HK-2 (cell line): Measurements from ENCODE around the gene VEGFA.

ENCODE experiments used
- DNase-seq: peaks from one replicate; pipeline ENCODE4 v3.0.0-alpha.2; 2018; ENCODE audit not compliant: unreplicated experiment

Gene VEGFA

DNA sequence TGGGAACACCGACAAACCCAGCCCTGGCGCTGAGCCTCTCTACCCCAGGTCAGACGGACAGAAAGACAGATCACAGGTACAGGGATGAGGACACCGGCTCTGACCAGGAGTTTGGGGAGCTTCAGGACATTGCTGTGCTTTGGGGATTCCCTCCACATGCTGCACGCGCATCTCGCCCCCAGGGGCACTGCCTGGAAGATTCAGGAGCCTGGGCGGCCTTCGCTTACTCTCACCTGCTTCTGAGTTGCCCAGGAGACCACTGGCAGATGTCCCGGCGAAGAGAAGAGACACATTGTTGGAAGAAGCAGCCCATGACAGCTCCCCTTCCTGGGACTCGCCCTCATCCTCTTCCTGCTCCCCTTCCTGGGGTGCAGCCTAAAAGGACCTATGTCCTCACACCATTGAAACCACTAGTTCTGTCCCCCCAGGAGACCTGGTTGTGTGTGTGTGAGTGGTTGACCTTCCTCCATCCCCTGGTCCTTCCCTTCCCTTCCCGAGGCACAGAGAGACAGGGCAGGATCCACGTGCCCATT, 15.3 kb downstream of the VEGFA start:
- no peak for DNase-seq

DNA sequence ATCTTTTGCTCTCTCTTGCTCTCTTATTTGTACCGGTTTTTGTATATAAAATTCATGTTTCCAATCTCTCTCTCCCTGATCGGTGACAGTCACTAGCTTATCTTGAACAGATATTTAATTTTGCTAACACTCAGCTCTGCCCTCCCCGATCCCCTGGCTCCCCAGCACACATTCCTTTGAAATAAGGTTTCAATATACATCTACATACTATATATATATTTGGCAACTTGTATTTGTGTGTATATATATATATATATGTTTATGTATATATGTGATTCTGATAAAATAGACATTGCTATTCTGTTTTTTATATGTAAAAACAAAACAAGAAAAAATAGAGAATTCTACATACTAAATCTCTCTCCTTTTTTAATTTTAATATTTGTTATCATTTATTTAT, 15.9 kb downstream of the VEGFA start:
- no peak for DNase-seq

DNA sequence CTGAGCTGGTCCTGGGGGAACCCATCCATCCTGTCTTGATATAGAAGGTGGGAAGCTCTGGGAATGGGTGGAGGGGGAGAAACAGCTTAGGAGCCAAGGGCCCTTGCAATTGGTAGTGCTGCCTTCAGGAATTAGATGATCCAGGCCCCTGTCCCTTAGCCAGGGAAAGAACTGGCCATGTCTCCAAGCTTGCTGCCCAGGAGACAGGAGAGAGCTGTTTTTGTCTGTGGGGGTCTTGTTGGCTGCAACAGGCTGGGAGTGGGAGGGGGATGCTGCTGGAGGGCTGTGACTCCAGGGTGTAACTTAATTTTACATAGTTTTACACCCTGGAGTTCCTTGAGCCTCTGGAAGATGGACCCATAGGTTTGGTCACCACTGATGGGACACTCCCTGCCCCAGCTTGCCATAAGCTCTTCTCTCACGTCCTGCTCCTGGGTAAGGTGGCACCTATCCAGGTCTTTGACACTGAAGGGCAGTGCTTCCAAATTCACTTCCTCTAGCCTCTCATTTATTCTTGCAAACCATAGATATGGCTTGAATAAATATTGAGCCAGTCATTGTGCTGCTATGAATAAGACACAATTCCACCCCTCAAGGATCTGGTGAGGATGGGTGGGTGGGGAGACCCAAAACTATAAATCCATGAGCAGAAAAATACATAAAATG, 16.8 kb downstream of the VEGFA start:
- DNase-seq: no peak

DNA sequence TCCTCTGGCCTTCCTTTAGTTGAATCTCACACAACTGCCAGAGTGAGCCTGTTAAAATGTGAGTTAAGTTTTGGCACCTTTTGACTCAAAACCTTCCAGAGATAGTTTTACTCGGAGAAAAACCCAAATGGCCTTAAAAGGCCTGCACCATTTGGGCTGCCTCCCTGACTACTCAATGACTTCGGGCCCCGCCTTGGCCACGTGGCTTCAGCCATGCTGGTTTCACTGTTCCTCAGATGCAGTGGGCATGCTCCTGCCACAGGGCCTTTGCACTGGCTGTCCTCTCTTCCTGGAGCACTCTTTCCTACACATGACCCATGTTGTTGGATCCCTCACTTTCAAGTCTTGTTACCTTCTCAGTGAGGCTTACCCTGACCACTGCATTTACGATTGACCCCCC, 18.3 kb downstream of the VEGFA start:
- no peak for DNase-seq

DNA sequence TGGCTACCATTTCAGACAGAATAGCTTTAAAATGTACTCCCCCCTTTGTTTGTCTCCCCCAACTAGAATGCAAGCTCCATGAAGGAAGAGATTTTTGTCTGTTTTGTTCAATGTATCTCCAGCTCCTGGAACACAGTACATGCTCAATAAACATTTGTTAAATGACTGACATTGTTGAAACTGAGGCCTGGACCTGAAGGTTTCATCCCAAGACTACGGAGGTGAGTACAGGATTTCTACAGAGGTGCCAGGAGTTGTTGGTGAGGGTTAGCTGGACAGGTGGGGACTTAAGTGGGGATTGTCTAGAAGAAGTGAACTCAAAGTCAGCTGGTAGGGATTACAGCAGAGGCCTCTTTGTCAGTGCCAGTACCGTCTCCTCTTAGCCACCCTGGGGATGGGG, 19.4 kb downstream of the VEGFA start:
- DNase-seq: no peak

DNA sequence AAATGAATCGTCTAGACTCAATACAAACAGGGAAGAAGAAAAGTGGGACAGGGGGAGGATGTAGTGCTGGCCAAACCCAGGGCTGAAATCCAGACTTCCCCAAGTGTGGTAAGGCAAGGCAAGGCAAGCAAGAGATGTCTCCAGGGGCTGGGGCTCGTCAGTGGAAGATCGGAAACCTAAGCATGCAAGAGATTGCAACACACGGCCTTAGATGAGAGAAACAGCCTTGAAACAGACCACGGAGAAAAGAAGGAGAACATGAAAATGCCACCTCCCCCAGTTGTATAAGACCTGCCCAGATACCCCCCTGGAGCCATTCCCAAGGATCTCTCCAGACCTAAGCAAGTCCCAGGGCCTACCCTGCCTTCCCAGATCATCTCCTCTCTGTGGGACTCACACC, 20.0 kb downstream of the VEGFA start:
- DNase-seq: no peak

DNA sequence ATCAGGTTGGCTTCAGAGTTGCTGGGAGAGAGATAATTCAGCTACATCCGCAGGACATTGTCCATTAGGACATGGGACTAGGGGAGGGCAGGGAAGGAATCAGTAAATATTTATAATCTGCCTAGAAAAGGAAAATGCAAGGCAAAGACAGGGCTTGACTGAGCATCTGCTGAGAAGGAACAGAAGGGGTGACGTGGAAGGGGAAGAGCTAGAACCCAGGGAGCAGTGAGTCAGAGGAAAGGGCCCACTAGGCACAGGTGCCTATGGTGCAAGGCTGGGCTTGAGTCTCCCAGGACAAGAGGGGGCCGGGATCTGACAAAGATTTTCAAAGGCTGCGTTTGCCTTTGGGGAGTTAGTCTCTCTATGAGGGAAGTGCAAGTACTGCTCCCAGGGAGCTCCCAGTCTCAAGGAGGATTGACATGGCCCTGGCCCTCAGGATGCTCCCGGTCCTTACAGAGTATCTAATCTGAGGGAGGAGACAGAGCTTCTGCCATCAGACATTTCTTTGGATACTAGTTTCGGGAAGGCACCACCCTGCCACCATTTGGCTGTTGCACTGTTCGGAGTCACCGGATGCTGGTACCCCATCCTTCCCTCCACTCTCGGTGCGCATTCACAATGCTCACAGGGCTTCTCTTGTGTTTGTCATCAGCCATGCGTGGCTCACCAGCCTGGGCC, 21.9 kb downstream of the VEGFA start:
- DNase-seq: no peak

DNA sequence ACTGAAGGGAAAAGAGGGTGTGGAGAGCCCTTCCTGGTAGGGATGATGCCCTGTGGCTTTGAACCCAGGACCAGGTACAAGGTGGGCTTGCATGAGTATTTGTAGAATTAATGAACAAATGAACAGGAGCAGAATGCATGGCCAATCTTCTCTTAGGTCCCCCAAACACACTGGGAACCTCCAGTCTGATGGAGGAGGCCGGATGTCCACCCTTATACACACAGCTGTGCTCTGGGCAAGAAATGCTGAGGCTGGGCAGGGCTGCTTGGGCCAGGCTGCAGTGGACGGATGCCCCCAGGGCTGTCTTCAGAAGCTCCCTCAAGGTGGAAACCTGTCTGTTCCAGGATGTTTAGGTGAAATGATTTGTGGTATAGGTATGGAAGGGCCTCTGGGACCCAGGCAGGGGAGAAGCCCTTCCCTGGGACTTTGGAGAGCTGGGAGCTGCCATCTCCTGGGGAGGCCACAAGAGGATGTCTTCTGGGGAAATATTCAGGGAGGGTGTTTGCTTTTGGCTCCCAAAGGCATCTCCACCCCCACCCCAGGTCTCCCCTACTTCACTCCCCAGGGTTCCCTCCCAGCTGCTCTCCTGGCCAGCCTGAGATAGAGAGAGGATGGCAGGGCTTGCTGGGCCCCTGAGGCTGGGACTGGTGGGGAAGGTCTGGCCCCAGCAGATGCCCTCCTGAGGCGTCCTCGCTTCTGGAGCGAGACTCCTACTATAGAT, 23.3 kb downstream of the VEGFA start:
- DNase-seq: no peak

DNA sequence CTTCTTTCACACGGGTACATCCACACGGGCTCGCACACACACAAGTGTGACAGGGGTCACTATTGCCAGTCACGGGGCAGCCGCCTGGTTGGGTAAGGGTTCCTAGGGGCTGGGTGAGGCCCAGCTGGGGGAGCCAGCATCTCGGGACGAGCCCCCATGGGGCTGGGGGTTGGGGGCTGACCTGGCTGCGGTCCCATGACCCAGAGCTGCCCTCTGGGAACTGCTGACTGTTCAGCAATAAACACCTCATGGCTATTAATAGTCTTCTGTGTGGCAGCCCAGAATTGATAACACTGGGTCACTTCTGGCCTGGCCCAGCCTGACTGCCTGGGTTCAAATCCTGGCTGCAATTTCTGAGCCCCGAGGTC, 23.8 kb downstream of the VEGFA start:
- DNase-seq: no peak

DNA sequence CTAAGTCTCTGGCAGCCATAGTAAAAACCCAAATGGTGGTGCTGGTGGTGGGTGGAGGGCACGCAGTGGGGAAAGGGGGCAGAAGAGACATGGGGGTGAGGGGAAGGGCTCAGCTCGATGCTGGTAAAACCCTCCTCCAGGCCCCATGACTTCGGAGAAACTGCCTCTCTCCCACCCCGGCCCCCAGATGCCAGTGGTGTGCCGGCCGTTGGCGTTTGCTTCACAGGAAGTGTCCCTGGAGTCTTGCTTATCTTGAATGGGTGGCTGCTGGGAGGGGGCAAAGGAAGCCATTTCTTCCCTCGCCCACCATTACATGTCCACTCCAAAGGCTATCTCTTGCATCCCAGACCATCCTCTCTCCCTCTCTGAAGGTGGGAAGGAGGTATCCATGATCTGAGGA, 25.4 kb downstream of the VEGFA start:
- DNase-seq: no peak

DNA sequence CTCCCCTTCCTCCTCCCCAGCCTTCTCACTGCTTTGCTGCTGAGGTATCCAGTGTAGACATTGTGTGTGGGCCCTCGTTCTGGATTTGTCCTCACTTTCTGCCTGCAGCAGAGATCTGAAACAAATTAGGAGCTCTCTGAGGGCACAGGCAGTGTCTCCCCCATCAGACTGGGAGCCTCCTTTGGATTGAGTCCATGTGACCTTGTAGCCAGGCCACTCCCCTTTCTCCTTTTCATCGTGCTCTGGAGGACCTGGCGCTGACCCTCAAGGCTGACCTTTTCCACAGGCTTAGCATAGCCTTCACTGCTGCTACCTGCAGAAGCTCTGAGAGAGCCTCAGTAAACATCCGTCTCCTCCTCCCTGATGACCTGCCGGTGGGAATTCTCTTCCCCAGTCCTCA, 26.2 kb downstream of the VEGFA start:
- no peak for DNase-seq

DNA sequence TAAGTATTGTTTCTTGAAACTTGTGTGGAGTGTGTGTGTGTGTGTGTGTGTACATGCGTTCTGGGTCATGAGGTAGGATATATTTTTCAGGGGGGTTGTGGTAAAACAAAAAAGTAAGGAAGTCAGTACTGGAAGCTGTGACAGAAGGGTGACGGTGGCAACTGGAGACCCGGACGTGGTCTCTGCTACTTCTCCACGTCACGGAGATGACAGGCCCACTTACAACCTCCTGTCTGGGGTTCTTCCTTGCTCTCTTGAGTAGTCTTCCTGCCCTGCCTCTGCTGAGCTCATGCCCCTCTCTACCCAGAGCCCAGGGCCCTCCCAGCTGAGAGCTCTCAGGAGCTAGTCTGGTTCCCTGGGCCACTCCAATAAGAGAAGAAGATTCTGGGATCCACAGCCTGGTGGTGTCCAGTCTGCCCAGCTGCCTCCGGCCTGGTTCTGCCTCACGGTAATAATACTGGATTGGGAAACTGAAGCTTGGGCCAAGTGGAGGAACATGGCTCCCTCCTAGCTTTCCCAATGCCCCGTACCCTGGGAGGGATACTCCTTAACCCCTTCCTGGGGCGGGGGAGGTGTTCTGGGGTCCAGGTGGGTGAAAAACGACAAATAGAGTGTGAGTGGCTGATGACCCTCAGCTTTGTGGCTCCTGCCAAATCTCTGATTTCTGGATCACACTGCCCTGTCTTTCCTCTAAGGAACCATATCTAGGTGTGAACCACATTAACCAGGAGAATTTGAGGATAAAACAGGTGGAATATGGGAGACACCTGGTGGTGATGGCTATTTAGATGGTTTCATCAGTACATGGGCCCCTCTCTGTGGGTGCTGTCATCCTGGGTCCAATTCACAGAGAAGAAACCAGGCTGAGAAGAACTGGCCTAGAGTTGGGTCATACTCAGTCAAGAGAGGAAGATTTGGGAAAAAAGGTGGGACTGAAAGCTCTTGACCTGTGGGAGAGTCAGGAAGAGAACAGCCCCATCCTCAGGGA, 27.2 kb downstream of the VEGFA start:
- DNase-seq: no peak

DNA sequence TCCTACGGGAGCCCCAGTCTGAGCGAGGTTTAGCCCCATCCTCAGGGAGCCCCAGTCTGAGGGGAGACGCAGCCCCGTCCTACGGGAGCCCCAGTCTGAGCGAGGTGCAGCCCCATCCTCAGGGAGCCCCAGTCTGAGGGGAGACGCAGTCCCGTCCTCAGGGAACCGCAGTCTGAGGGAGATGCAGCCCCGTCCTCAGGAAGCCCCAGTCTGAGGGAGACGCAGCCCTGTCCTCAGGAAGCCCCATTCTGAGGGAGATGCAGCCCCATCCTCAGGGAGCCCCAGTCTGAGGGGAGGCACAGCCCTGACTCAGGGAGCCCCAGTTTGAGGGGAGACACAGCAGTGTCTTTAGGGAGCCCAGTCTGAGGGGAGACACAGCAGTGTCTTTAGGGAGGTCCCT, 27.9 kb downstream of the VEGFA start:
- no peak for DNase-seq

DNA sequence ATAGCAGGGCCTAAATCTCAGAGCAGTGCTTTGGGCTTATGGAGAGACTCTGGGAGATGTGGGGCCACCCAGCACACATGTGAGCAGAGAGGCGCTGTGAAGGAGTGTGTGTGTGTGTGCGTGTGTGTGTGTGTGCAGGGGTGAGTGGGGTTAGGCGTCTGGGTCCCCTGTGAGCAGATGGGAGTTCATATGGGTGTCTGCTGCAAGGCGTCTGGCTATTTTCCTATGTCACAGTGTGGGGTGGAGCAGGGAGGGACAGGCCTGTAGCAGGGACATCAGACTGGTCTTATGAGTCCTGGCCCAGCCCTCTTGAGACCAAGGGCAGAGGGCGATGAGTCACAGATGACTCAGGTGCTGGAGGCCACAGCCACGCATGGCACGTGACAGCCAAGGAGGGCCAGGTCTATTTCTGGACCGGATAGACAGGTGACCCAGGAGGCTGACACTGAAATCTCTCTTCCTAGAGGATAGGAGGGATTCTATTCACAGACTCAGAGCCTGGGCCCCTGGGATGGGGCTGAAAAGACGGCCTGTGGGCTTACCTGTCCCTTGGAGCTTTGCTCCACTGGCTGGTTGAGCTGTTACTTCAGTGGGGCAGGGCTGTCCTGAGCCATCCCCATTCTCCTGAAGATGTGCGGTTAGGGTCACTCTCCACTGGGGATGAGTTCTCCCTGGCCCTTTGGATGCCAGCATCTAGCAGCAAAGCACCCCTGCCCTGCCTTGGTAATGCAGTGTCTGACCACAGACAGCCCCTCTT, 28.9 kb downstream of the VEGFA start:
- DNase-seq: peak; percentile 89

DNA sequence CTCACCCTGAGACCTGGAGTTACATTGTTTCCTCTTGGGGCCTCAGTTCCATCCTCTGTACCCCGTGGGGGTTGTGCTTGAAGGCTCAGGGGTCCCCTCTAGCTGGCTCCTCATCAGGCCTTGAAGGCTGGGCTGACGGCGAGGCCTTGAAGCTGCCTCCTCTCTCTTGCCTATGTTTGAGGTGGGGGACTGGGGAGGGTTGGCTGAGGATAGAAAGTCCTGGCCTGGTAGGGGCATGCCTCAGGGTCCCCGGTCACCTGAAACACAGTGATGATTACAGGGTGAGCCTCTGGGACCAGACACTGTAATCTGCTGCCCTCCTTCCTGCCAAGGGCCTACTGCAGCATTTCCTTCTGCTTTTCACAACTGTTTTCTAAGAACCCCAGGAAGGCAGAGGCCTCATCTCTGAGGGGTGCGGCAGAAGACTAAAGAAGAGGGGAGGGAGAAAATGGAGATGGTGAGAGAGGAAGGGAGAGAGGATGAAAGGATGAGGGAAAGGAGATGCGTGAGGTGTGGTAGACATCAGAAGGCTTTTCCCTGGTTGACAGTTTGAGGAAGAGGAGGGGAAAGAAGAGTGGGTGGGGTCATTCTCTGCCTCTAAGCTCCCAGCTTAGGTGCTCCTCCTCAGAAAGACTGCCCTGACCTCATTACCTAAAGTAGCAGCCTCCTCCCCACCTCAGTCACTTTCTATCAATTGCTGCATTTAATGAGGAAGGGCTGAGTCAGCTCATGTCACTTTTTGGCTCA, 29.7 kb downstream of the VEGFA start:
- DNase-seq: no peak

DNA sequence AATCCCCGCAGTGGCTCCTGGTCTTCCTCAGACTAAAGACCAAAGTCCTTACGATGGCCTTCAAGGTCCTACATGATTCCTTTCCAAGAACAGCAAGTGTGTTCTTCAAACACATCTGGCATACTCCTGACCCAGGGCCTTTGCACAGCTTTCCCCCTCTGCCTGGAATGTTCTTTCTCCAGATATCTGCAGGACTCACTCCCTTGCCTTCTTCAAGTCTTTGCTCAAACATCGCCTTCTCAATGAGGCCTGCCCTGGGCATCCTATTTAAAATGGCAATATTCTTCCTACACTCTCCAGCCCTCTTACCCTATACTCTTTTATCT, 30.2 kb downstream of the VEGFA start:
- no peak for DNase-seq

DNA sequence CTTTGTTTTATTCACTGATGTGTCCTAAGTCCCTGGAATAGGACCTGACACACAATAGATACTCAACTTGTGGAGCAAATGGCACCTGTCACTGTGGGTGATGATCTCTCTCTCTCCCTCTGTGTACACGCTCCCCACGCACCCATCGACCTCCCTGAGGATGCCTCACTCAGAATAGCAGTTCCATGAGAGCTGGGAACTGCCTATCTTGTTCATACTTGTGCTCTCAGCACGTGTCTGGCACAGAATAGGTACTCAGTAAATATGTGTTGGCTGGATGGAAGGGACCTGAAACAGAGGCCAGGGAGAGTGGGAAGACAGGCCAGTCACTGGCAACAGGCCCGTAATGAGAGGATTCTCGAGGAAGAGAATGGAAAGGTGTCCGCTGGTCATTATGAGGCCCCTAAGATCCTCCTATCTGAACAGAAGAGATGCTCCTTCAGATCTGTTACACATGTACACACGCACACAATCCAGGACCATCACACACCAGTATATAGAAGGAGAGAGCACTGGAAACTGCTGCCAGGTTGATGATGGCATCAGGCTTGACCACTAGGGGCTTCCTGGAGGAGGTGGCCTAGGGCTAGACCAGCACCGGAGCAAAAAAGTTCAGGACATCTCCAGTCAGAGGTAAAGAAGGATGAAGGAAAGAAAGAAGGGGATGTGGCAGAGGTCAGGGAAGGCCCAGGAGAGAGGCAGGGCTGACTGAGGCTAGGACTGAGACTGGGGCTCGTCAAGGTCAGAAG, 30.9 kb downstream of the VEGFA start:
- DNase-seq: no peak

DNA sequence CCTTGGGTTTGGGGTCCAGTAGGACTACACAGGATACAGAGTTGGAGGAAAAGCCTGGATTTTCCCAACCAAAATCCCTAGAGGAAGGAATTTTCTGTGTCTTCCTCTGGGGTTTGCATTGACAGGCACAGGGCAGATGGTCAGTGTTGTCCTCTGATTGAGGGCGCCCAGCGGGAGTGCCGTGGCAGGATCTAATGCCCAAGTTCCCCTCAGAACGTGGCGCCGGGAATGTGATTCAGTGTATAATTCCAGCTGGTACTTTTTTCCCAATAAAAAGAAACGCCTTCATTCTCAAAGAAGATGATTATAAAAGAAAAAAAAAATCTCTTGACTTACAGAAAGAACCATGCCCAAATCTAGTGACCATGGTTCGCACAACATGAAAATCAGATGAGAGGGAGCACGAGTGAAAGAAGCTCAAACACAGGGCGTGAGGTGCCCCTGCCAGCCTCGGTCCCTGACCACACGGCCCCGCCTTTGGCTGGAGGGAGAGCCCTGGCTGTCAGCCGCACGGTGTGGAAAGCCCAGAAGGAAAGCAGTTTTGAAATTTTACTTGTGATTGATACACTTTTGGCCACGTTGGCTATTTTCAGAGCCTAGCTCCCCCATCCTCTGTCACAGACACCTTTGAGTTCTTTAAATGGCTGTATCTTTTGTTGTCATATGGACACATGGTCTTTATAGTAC, 31.6 kb downstream of the VEGFA start:
- no peak for DNase-seq
